Measurements from ENCODE around the gene SLC23A2.
A peak's percentile ranks its signal among the peaks of the same experiment; 100 is the strongest.
"Not testable (repeated sequence)": the region's sequence is repeated elsewhere in the genome, so short reads cannot be mapped to it uniquely, and the experiment has no call there.

Gene SLC23A2

DNA sequence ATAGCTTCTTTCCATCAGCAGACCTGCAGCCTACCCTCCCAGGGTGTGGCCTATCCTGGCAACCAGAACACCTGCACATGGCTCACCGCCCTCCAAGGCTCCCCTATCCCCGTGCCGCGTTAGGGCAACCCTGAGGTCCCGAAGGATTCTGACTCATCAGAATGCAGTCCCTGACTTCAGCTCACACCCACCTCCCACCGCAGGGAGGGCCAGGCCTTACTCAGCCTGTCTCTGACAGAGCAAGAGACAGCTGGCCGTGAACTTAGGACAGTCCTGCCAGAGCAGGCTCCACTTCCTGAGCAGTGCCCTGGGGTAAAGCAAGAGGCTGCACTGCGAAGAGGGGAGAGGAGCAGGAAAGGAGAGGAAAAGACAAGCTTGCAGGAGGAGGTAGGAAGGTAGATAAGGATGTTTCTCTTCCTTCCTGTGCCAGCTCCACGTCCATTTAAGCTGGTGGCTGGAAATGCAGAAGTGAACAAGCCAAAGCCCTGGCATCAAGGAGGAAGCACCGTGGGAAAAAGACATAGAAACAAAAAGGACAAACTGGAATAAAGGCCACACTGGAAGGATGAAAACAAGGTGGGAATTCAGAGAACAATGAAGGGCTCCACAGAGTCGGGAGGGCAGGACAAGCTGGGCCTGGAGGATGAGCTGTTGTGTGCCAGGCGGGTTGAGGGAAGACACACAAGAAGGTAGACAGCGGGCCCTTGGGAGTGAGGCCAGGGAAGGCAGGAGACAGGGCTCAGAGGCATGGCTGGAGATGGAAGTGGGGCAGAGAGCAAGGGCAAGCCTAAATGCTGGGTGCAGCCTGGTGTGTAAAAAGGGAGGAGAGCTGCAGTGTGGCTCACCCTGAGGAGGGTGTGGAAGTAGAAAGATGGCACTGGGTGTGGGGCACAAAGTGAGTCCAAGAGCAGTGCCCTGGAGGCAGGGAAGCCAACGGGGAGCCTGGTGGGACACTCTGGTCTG lies 102.7 kb downstream of the SLC23A2 start:
- DNase-seq: no peak

DNA sequence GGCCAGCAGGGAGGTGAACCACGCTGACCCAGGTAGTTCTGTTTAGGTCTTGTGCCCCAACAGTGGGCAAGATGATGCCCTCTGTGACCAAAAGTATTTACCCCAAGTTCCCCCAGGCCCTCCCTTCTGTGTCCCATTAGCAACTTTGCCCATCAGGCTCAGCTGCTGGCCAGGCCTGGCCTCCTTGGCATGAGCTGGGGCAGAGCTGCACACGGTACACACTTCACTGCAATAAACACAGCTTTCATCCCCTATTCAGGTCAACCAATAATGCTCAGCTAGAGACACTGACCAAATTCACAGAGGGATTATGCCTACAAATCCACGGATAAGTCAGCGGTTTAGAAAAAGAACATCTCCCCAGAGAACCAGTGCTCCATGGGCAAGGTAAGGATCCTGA lies 103.7 kb downstream of the SLC23A2 start:
- no peak for DNase-seq

DNA sequence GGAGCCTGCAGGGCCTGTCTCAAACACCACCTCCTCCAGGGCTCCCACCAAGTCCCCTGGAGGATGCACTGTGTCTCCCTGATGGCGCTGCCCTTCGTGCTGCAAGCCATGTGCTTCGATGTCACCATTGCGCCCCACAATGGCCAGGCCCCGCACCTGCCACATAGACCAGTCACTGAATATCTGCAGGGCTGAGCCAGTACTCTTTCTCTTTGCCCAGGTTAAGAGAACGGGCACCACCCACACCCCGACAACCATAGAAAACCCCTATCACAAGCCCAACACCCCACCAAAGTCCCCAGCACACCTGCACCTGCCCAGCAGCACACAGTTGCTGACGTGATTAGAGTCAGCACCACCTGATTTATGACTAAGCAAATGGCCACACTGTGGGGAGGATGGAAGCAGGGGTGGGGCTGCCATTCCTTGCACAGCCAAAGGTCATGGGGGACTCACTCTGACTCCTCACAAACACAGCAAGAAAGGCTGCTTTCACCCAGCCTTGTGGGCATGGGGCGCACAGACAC lies 104.3 kb downstream of the SLC23A2 start:
- no peak for DNase-seq

DNA sequence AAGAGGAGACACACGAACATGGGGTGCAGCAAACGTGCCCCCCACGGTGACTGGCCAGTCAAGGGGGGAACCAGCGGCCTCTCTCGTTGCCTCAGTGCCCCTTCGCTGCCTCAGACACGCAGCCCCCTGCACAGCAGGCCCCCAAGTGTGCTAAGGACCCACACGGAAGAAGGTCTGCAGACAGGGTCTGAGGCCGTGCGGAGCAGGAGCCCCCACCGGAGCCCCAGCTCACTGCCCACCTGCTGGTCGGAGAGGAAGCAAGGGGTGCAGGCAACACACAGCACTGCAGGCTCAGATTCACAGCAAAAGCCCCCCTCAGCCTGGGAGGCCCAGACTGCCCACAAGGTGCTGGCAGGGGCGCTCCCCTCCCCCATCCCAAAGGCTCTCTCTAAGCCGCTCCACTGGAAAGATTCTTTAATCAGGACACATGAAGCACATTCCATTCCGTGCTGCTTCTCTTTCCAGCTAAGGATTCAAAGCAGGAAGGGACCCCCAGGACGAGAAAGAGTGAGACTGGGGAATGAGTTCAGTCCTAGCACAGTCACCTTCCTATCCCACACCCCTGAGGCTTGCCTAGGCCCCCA lies 105.1 kb downstream of the SLC23A2 start:
- no peak for DNase-seq

DNA sequence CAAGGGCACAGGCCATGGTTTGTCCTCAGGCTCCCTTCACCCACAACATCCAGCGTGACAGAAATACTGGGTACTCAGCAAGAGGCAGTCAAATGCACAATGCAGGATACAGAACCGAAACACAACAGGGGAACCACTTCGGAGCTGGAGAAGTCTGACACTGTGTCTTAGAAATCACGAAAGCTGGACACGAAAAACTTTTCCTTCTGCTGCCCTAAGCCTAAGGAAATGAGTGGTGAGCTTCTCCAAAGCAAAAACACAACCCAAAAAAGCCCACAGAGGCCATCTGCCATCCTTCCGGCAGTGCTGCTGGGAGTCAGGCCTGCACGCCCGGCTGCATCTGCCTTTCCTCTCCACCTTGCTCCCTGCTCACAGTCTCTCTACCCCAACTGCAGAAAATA lies 106.3 kb downstream of the SLC23A2 start:
- DNase-seq: no peak

DNA sequence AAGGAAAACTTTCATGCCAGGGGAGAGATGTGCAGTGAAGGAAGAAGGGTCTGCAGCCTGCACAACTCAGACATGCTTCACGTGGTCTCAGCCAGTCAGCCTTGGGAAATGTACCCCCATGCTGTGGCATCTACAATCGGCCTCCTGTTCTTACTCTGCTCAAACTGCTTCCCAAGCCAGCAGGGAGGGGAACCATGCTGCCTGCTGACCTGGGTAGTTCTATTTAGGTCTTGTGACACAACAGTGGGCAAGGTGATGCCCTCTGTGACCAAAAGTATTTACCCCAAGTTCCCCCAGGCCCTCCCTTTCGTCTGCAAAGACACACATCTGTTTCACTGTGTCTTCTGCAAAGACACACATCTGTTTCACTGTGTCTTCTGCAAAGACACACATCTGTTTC lies 106.9 kb downstream of the SLC23A2 start:
- DNase-seq: no peak

DNA sequence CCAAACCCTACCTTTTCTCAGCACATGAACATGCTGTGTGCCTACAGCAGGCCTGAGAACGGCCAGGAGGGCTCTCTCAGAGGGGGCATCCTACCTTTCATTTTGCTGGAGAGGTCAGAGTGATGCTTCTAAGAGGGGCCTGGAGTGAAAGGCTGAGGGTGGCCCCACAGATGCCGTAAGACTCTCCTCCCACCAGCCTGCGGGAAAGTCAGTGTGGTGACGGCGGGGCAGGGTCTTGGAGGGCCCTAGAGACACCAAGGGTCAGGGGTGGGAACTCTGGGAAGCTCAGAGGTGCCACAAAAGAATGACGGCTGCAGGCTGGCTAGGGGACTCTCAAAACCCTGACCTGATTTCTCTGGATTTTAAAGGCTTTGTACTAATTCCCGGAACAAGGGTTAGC lies 107.6 kb downstream of the SLC23A2 start:
- DNase-seq: no peak

DNA sequence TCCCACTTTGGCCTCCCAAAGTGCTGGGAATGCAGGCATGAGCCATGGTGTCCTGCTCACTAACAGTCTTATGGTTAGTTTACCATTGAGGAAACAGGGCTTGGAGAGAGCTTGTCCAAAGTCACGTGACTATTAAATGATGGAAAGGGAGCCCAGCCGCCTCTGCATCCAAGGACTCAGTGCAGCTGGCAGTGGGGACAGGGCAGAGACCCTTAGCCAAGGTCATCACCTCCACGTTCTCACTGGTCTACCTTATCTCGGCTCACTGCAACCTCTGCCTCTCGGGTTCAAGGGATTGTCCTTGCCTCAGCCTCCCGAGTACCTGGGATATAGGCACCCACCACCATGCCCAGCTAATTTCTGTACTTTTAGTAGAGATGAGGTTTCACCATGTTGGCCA lies 109.3 kb downstream of the SLC23A2 start:
- no peak for DNase-seq

DNA sequence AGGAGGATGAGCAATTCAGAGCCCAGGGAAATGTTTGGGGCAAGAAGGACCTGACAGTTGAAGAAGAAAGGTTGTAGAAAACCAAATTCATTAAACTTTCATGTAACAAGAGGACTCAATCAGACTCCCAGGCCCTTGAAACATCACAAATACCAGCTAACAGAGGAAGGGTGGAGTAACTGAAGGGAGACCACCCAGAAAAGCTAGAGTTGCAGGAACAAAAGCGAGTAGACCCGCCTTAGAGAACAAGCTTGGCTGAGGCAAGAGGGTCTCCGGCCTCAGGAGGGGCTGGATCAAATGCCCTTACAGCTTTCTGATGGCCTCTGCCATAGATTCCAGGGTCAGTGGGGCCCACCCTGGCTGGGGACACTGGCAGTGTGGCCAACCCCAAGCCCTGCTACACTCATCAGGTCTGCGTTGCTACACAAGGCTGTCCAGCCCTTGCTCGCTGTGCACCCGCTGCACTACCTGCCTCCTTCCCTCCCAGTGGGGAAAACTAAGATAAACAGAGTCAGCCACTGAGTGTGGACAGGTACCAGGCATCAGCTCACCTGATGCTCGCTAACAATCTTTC lies 110.0 kb downstream of the SLC23A2 start:
- no peak for DNase-seq

DNA sequence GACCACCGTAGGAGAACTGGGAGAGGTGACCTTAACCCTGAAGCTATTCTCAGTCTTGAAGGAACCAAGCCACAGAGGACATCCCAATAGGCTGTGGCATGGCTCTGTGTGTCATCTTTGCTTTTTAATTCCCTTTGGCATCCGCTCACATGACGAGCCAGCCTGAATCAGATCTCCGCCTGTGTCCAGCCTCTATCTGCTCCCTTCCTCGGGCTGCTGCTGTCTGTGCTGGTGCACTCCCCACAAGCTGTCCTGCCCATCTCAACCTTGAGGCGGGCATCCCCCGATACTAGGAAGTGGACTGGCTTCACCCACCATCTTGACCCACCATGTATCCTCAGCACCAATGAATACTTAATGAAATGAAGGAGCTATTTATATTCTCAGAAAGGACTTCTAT lies 111.9 kb downstream of the SLC23A2 start:
- DNase-seq: no peak

DNA sequence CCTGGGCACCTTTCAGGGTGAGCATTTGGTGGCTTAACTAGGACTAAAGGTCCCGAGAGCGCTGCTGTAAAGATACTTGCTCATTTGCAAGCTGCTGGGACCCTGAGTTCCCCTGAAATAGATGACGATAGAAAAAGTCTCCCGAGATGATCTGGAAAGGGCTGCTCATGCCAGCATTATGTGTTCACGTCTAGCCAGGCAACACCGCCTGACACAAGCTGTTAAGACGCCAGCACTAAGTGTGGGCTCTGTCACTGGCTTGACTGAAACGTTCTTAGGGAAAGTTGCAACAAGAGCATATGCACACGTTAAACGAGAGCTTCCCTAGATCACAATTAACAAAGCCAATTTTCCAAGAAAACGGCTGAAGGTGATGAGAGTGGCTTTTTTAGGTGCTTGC lies 113.7 kb downstream of the SLC23A2 start:
- DNase-seq: no peak

DNA sequence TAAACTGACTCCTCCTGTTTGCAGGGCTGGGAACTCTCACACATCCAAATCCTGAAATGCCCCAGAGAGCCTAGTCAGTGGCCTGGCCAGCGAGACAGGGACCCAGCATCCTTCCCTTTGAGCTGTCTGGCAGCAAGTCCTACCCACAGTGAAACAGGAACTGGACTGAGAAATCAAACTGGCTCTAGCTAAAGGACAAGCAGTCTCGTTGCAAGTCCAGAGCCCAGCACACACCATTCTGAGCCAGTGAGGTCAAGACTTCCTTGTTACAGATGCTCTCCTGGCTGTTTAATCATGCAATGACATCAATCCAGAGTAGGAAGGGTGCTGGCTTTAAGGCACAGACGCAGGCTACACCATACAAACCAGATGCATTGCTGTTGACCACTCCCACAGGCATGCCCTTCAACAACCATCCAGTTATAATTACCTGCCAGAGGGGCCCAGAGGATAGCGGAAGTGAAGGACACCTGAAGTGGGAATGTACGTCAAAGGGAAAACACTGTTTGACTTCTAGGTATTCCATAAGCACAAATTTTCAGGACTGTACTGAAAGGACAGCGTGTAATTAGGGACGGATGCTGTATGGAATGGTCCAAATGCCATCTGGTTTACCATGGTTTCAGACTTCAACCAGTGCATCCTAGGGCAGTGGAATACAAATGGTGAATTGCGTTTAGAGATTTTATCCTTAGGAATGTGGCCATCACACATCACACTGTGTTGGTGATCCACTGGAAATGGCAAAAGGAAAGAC lies 114.4 kb downstream of the SLC23A2 start:
- DNase-seq: no peak

DNA sequence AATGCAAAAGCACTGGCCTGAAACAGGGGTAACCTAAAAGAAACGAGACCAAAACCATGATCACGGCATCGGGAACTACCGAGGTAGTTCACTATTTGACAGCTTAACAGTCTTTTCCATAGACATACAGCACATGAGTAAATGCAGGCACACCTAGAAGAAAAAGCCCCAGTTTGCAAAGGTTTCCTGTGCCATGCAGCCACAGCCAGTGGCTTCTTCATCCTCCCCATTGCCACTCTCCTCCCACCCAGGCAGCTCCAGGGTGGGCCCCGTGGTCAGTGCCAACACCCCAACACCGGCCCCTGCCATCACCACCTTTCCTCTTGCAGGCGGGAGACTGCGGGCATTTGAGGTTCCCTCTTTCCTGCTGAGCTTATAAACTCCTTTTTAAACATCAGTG lies 115.4 kb downstream of the SLC23A2 start:
- no peak for DNase-seq

DNA sequence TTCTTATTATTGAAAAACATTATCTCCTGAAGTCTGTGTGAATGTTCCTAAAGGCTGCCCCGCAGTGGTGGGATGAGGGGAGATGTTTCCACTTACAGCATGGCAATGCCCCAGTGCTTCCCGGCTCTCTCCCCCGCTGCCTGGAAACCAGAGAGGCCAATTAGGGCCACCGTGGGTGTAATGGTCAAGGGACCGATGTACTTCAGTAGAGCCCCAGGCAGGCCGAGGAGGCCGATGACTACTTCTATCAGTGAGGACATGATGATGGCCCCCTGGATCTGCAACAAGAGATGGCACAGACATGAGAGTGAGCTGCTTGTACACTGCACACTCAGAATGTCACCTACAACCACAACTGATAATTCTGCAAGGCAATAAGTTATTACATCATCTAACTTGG lies 117.8 kb downstream of the SLC23A2 start:
- no peak for DNase-seq

DNA sequence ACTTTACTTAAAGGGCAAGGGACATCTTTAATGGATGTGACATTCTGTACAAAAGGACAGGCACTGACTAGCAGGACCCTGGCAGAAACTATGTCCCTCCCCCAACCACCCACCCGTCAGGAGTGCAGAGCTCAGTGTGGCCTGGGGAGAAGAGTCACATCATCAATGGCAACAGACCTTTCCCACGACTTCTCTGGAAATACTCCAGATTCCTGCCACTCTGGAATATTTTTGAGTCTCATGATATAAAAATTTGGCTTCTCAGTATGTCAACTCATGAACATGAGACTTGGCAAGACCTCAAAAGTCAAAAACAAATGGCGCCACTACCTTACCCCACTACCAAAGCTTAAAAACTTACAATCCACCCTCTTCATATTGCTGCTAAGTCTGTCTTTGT lies 118.3 kb downstream of the SLC23A2 start:
- DNase-seq: no peak

DNA sequence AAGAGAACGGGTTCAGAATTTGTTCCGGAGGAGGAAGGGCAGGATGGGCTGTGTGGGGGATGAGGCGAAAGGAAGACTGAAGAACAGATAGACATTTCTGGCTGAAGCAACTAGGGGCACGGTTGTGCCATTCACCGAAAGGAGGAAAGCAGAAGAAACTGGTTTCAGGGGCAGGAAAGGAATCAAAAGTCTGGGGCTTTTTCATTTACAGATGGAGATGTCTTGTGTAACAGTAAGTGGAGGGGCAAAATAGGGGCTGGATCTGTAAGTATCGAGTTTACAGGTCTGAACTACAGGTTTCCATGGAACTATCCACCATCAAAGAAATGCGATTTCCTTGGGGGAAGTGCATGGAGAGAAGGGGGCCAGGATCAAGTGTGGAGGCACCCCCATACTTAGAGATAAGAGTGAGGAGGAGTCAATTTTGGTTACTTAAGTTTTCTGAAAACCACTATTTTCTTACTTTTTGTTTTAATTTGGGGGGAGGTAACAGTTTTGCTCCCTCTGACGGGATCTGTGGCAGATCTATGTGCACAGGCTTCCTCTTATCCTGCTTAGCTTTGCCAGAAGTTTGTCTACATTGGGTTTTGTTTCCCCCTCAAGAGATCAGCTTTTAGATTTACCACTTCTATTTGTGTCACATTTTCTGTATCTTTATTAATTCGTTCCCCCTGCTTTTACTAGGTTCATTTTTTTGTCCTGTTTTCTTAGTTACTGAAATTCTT lies 120.1 kb downstream of the SLC23A2 start:
- no peak for DNase-seq

DNA sequence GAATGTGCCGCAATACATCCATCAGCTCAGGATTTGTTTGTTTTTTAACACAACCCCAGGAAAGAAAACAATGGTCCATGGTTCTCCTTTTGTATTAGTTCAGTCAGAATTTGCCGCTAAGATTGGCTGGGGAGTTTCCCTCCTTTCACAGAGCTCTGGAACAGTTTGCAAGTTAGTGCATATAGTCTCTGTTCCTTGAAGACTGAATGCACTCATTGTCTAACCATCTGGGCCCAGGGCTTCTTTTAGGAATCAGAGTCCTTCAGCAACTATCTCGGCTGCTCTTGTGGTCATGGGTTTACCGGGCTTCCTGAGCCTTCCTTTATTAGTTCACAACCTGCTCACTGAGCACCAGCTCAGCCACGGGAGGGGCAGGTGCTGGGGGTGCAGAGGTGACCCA lies 121.3 kb downstream of the SLC23A2 start:
- no peak for DNase-seq

DNA sequence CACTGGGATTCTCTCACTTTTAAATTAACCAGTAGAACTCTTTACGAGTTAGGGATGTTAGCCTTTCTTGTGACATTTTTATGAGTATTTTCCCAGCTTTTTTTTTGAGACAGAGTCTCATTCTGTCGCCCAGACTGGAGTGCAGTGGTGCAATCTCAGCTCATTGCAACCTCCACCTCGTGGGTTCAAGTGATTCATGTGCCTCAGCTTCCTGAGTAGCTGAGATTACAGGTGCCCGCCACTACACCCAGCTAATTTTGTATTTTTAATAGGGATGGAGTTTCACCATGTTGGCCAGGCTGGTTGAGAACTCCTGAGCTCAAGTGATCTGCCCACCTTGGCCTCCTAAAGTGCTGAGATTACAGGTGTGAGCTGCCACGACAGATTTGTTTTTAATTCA lies 123.2 kb downstream of the SLC23A2 start:
- DNase-seq: not testable (repeated sequence)

DNA sequence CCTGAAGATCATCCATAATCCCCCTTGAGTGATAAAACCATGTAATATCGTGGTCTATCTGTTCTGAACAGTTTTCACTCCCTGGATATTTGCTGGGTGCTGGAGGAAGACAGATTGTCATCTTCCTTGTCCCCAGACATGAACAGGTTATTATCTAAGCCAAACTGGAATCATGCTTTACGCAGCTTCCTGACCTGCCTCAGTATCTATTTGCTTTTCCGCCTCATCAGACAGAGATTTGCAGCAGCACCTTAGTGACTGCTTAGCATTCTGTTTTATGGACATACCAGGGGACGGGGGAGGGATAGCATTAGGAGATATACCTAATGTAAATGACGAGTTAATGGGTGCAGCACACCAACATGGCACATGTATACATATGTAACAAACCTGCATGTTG lies 124.6 kb downstream of the SLC23A2 start:
- no peak for DNase-seq

DNA sequence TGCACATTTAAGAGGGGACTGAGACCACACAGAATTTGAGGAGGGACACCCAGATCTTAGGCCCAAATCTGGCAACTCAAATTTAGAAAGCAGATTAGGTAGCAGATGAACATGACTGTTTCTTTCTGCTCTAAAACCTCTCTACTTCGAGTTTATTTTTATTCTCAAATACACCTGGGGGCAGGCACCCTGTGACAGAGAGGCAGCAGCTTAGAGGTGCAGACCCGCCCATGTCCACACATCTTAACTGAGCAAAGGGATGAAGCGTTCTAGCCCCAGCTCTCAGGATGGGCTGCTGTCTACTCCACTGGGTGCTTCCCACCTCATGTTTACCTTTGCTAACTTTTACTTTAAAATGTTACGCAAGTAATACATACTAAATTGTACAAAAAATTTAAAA lies 125.0 kb downstream of the SLC23A2 start:
- DNase-seq: no peak

DNA sequence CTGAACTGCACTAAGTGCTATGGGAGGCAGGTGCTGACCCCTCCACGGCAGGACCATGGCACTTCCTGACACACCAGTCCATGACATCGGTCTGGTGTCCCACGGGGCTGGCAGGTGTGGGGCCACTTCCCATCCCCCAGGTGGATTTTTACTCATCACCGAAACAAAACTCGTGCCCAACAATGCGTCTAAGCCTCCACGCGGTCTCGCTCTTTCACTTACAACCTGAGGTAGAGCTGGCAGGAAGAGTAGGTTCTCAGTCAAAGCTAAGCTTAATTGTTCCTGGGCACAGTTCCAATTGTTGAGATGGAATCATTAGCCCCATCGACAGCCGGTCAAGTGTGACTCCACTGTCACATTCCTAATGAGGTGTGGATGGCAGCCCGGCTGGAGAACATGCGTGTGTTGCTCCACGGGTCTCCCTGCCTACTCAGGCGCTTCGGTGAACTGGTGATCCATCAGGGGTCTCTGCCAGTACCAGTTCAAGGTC lies 125.7 kb downstream of the SLC23A2 start:
- DNase-seq: peak; percentile 94

DNA sequence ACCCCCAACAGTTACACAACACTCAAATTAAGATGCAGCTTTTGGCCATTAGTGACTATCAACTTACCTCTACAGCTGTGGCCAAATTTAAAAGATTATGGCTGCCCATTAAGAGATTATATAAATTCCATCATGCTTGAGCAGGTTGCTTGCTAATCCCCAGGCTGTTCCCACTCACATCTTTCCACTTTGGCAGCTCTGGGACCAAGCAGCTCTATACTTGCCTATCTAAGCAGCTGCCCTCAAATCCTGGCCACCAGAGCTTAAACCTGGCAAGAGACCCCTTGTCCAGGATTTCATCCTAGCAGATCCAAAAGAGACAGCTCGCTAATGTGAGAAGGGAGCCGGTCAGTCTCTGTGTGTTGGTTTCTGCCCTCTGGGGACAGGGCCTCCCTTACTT lies 127.9 kb downstream of the SLC23A2 start:
- DNase-seq: no peak
